ENCODE results near the gene MAST4. TPM values are rescaled to one million over a fixed set of nuclear protein-coding genes. Genes with fewer than 3 reads are reported as not detected.

The MAST4 gene
- total RNA-seq, 1 donor from 2014 or later = 19.1 TPM

DNA sequence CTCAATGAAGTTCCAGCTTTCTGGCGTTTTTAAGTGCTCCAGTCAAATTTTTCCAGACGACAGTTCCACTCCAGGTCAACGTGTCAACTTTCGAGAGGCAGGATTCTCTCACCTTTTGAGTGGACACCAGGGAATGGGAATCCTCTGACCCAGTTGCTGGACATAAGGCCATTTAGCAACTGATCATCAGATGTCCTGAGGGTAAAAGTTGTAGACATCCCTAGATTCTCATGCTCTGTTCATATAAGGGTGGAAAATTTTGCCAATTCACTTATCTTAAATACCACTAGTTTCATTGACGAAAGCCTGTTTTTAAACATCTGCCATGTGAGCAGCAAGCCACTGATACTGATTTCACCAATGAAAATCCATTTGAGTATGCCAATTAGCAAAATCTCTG lies 275.5 kb downstream of the MAST4 start:
- H3K27me3 ChIP-seq (ENCODE audit: control insufficient read depth, insufficient read depth, low read length) = no peaks in the 10 kb centered on the region
- no peaks in the 10 kb centered on the region for H3K36me3 ChIP-seq (ENCODE audit: control insufficient read depth, insufficient read depth, low read length)
- no peak overlapping the region for H3K4me3 ChIP-seq (ENCODE audit: low read depth, low read length)
- DNase-seq (ENCODE audit: low read depth) = no peak
- TF ChIP-seq, protein P1, sequence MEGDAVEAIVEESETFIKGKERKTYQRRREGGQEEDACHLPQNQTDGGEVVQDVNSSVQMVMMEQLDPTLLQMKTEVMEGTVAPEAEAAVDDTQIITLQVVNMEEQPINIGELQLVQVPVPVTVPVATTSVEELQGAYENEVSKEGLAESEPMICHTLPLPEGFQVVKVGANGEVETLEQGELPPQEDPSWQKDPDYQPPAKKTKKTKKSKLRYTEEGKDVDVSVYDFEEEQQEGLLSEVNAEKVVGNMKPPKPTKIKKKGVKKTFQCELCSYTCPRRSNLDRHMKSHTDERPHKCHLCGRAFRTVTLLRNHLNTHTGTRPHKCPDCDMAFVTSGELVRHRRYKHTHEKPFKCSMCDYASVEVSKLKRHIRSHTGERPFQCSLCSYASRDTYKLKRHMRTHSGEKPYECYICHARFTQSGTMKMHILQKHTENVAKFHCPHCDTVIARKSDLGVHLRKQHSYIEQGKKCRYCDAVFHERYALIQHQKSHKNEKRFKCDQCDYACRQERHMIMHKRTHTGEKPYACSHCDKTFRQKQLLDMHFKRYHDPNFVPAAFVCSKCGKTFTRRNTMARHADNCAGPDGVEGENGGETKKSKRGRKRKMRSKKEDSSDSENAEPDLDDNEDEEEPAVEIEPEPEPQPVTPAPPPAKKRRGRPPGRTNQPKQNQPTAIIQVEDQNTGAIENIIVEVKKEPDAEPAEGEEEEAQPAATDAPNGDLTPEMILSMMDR (IDR thresholded peaks at IDR 0.05; ENCODE audit: insufficient read depth, low read length, poor library complexity, severe bottlenecking) = no peak

DNA sequence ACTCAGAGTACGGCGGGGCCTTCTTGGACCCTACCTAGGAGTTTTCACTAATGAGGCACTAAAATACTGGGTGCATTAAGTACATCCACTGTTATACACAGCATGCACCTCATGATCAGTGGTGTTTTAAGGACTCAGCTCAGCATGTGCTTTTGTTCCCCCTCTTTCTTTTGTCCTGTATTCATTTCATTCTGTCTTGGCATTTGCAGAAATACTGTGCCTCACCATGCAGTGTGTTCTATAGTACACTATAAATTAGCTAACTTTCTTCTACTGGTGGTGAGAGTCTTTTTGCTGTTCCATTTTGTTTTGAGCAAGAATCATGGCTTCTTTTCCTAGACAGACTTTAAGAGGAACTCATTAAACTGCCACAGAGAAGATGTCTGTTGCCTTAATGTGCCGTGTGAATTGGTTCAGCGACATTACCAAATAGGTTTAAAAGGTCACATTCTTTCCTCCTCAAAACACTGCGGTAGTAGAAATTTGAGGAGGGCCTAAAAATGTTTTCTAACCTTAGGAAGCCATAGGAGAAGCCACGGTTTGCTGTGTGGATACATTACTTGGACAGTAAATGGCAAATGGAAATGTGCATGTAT lies 276.6 kb downstream of the MAST4 start:
- H3K4me3 ChIP-seq (ENCODE audit: low read depth, low read length) = no peak overlapping the region
- TF ChIP-seq, protein P1 (IDR thresholded peaks at IDR 0.05; ENCODE audit: insufficient read depth, low read length, poor library complexity, severe bottlenecking) = no peak
- H3K36me3 ChIP-seq (ENCODE audit: control insufficient read depth, insufficient read depth, low read length) = no peaks in the 10 kb centered on the region
- DNase-seq (ENCODE audit: low read depth) = no peak
- H3K27me3 ChIP-seq (ENCODE audit: control insufficient read depth, insufficient read depth, low read length) = no peaks in the 10 kb centered on the region

DNA sequence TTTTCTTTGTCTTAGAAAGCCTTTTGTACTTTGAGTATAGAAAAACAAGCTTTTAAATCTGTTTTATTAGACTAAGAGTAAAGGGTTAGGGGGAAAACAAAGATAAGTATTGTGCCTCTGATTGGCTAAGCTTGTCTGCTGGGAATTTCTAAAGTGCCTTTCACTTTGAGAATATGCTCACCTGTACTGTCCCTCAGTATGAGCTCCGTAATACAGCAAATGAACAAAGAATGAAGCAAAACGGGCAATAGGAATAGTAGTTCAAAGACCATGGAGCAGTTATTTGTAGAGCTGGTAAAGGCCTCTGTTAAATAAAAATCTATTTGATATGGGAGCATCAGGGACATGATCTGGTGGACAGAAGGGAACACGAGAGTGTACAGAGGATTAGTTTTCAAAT lies 277.8 kb downstream of the MAST4 start:
- H3K36me3 ChIP-seq (ENCODE audit: control insufficient read depth, insufficient read depth, low read length) = no peaks in the 10 kb centered on the region
- no peak overlapping the region for H3K4me3 ChIP-seq (ENCODE audit: low read depth, low read length)
- TF ChIP-seq, protein P1 (IDR thresholded peaks at IDR 0.05; ENCODE audit: insufficient read depth, low read length, poor library complexity, severe bottlenecking) = no peak
- DNase-seq (ENCODE audit: low read depth) = no peak
- no peaks in the 10 kb centered on the region for H3K27me3 ChIP-seq (ENCODE audit: control insufficient read depth, insufficient read depth, low read length)

GRCh38 chr5:66875315-66875714 lies 279.1 kb downstream of the MAST4 start:
- DNase-seq (ENCODE audit: low read depth) = no peak
- H3K27me3 ChIP-seq (ENCODE audit: control insufficient read depth, insufficient read depth, low read length) = no peaks in the 10 kb centered on the region
- H3K36me3 ChIP-seq (ENCODE audit: control insufficient read depth, insufficient read depth, low read length) = no peaks in the 10 kb centered on the region
- TF ChIP-seq, protein P1 (IDR thresholded peaks at IDR 0.05; ENCODE audit: insufficient read depth, low read length, poor library complexity, severe bottlenecking) = no peak
- no peak overlapping the region for H3K4me3 ChIP-seq (ENCODE audit: low read depth, low read length)

GRCh38 chr5:66876266-66876807 lies 280.1 kb downstream of the MAST4 start:
- no peaks in the 10 kb centered on the region for H3K27me3 ChIP-seq (ENCODE audit: control insufficient read depth, insufficient read depth, low read length)
- no peak overlapping the region for H3K4me3 ChIP-seq (ENCODE audit: low read depth, low read length)
- no peak for DNase-seq (ENCODE audit: low read depth)
- H3K36me3 ChIP-seq (ENCODE audit: control insufficient read depth, insufficient read depth, low read length) = no peaks in the 10 kb centered on the region
- TF ChIP-seq, protein P1 (IDR thresholded peaks at IDR 0.05; ENCODE audit: insufficient read depth, low read length, poor library complexity, severe bottlenecking) = no peak

GRCh38 chr5:66877843-66878242 lies 281.6 kb downstream of the MAST4 start:
- DNase-seq (ENCODE audit: low read depth) = no peak
- H3K36me3 ChIP-seq (ENCODE audit: control insufficient read depth, insufficient read depth, low read length) = no peaks in the 10 kb centered on the region
- TF ChIP-seq, protein P1 (IDR thresholded peaks at IDR 0.05; ENCODE audit: insufficient read depth, low read length, poor library complexity, severe bottlenecking) = no peak

More at GRCh38 chr5:66877843-66878242, 281.6 kb downstream of the MAST4 start:
- no peak overlapping the region for H3K4me3 ChIP-seq (ENCODE audit: low read depth, low read length)
- no peaks in the 10 kb centered on the region for H3K27me3 ChIP-seq (ENCODE audit: control insufficient read depth, insufficient read depth, low read length)

Data from kidney epithelial cell (primary cell).